Measurements from ENCODE around the gene ASCC3. TPM values are rescaled to one million over a fixed set of nuclear protein-coding genes. Genes with fewer than 3 reads are reported as not detected.
"Not testable (repeated sequence)": the region's sequence is repeated elsewhere in the genome, so short reads cannot be mapped to it uniquely, and the experiment has no call there.

ASCC3 gene
- total RNA-seq, 1 donor from 2014 or later = 75.3 TPM

DNA sequence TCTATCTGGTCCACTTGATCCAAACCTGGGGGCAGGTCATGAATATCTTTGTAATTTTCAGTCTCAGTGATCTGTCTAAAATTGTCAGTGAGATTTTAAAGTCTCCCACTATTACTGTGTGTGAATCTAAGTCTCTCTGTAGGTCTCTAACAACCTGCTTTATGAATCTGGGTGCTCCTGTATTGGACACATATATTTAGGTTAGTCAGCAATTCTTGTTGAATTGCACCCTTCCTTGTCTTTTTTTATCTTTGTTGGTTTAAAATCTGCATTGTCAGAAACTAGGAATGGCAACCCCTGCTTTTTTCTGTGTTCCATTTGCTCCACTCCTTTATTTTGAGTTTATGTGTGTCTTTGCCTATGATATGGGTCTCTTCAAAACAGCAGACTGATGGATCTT lies 140.7 kb downstream of the ASCC3 start:
- Histone ChIP-seq H3K79me2 (ENCODE audit: low read depth) (no peaks in the 10 kb centered on the region), H2AFZ (replicated peaks) (no peak overlapping the region), H3K4me3 (no peak overlapping the region), H3K9me3 (ENCODE audit: low read depth) (no peaks in the 10 kb centered on the region), H3F3A (ENCODE audit: low read depth) (no peaks in the 10 kb centered on the region), H3K27me3 (no peaks in the 10 kb centered on the region), H3K36me3 (no peaks in the 10 kb centered on the region), H3K27ac (no peak overlapping the region), H4K20me1 (ENCODE audit: low read depth) (no peaks in the 10 kb centered on the region), H3K9ac (no peak overlapping the region), H3K4me2 (no peak overlapping the region), H3K4me1 (no peaks in the 10 kb centered on the region)
- Mint-ChIP-seq H3K4me1 (no peaks in the 10 kb centered on the region), H3K27me3 (ENCODE audit: insufficient read depth, low read depth) (no peaks in the 10 kb centered on the region), H3K4me3 (no peak overlapping the region), H3K27ac (no peak overlapping the region), H3K9me3 (peaks cover 14% of the 10 kb centered on the region), H3K36me3 (peaks cover 9% of the 10 kb centered on the region)
- TF ChIP-seq CTCF (IDR thresholded peaks at IDR 0.05) = no peak
- TF ChIP-seq EZH2phosphoT487 (IDR thresholded peaks at IDR 0.05) = no peak
- no peak for TF ChIP-seq EZH2 (IDR thresholded peaks at IDR 0.05)
- DNase-seq (ENCODE audit: low spot score) = no peak

GRCh38 chr6:100737720-100738119 lies 143.4 kb downstream of the ASCC3 start:
- H3K9me3 ChIP-seq (ENCODE audit: low read depth); H3K4me1 Mint-ChIP-seq; H4K20me1 ChIP-seq (ENCODE audit: low read depth); H3K27ac Mint-ChIP-seq; H3K27me3 Mint-ChIP-seq (ENCODE audit: insufficient read depth, low read depth); H3K9ac ChIP-seq; H3K27ac ChIP-seq; H3K4me2 ChIP-seq; H3K79me2 ChIP-seq (ENCODE audit: low read depth); H3K4me3 Mint-ChIP-seq; DNase-seq (ENCODE audit: low spot score); H3K27me3 ChIP-seq; H3K36me3 Mint-ChIP-seq; H2AFZ ChIP-seq (replicated peaks); H3K36me3 ChIP-seq; H3K4me1 ChIP-seq; H3K4me3 ChIP-seq; H3F3A ChIP-seq (ENCODE audit: low read depth): not testable (repeated sequence)
- peaks cover 14% of the 10 kb centered on the region for H3K9me3 Mint-ChIP-seq

DNA sequence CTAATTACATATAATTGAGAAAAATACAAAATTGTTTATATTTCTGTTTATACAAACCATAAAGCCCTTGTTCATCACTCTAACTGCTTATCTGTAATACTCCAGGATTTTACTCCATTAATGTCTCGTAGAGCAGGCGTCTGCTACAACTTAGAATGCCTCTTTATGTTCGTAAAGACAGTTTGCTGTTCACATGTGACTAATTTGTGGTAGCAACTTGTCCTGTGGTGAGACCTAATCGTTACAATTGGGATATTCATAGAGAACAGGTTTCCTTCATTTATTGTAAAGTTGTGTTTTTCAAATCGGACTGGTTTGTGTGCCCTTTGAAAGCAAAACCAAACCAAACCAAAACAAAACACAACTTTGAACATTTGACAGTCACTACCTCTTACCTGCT lies 149.7 kb downstream of the ASCC3 start:
- H3K4me3 Mint-ChIP-seq = no peak overlapping the region
- no peaks in the 10 kb centered on the region for H3K9me3 ChIP-seq (ENCODE audit: low read depth)
- DNase-seq (ENCODE audit: low spot score) = no peak
- H3K9ac ChIP-seq = no peak overlapping the region
- no peaks in the 10 kb centered on the region for H3K27me3 Mint-ChIP-seq (ENCODE audit: insufficient read depth, low read depth)
- no peak overlapping the region for H3K4me2 ChIP-seq
- H3K27ac ChIP-seq = no peak overlapping the region
- H3K4me1 Mint-ChIP-seq = peaks cover 4% of the 10 kb centered on the region
- H3K79me2 ChIP-seq (ENCODE audit: low read depth) = no peaks in the 10 kb centered on the region
- no peak overlapping the region for H2AFZ ChIP-seq (replicated peaks)
- no peak overlapping the region for H3K4me3 ChIP-seq
- H3K4me1 ChIP-seq = no peaks in the 10 kb centered on the region
- H3K36me3 Mint-ChIP-seq = no peaks in the 10 kb centered on the region
- no peaks in the 10 kb centered on the region for H3F3A ChIP-seq (ENCODE audit: low read depth)
- no peaks in the 10 kb centered on the region for H3K36me3 ChIP-seq
- TF ChIP-seq EZH2phosphoT487 (IDR thresholded peaks at IDR 0.05) = no peak
- no peak for TF ChIP-seq EZH2 (IDR thresholded peaks at IDR 0.05)
- TF ChIP-seq CTCF (IDR thresholded peaks at IDR 0.05) = no peak
- no peaks in the 10 kb centered on the region for H3K27me3 ChIP-seq
- no peaks in the 10 kb centered on the region for H4K20me1 ChIP-seq (ENCODE audit: low read depth)
- no peak overlapping the region for H3K27ac Mint-ChIP-seq
- H3K9me3 Mint-ChIP-seq = no peaks in the 10 kb centered on the region

DNA sequence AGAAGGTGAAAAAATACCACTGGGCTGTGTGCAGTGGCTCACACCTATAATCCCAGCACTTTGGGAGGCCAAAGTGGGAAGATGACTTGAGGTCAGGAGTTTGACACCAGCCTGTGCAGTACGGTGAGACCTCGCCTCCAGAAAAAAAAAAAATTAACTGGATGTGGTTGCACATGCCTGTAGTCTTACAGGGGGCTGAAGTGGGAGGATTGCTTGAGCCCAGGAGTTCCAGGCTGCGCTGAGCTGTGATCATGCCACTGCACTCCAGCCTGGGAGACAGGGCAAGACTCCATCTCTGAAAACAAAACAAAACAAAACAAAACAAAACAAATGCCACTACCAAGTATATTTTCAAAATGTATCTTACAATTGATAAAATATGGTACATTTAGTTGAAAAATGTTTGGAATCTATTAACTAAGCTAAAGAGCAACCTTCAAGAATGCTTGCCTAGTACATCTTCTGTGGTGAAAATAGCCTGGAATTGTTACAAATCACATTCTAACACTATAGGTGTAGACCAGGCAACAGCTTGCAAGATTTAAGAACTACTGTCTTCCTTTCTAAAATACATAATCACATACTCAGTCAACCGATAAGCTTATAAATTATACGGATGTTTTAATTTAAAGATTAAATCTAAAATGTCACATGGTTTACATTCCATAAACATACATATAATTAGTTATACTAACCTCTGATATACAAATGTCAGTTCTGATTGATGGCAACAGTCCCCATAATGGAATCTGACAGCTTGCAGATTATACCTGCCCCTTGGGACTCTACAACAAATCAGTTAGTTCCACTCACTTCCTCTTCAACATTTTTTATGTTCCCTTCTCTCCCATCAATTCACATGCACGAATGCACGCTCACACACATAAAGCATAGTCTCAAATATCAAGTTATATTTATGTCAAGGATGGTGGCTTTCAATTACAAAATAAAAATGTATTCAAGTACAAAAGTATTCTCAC lies 150.8 kb downstream of the ASCC3 start:
- DNase-seq (ENCODE audit: low spot score) = no peak
- no peak overlapping the region for H3K27ac Mint-ChIP-seq
- no peaks in the 10 kb centered on the region for H3K27me3 Mint-ChIP-seq (ENCODE audit: insufficient read depth, low read depth)

More for the DNA sequence above, 150.8 kb downstream of the ASCC3 start:
- Histone ChIP-seq H3F3A (ENCODE audit: low read depth) (no peaks in the 10 kb centered on the region), H3K27ac (no peak overlapping the region), H3K9ac (no peak overlapping the region), H2AFZ (replicated peaks) (no peak overlapping the region), H3K4me3 (no peak overlapping the region), H3K79me2 (ENCODE audit: low read depth) (no peaks in the 10 kb centered on the region), H4K20me1 (ENCODE audit: low read depth) (no peaks in the 10 kb centered on the region), H3K27me3 (no peaks in the 10 kb centered on the region), H3K9me3 (ENCODE audit: low read depth) (no peaks in the 10 kb centered on the region), H3K4me2 (no peak overlapping the region), H3K36me3 (no peaks in the 10 kb centered on the region), H3K4me1 (no peaks in the 10 kb centered on the region)
- no peak for TF ChIP-seq CTCF (IDR thresholded peaks at IDR 0.05)
- Mint-ChIP-seq H3K4me1 (peaks cover 4% of the 10 kb centered on the region), H3K36me3 (no peaks in the 10 kb centered on the region), H3K4me3 (no peak overlapping the region), H3K9me3 (no peaks in the 10 kb centered on the region)

Measured in neural progenitor cell (in vitro differentiated cells).